A549 treated with Hydrocortisone at 1 μM for 4 hours (cell line): ENCODE measurements around the gene ADAMTS7. TPM values are rescaled to one million over a fixed set of nuclear protein-coding genes. Genes with fewer than 3 reads are reported as not detected.

ENCODE experiments used
- total RNA-seq: library from RNA; stranded (reverse); fragments of 200-300 nt; extraction: Qiagen RNA extraction; gene quantifications from 5 replicates; pipeline ENCODE4 v1.2.3, GENCODE V29; 2022

ADAMTS7 gene, protein sequence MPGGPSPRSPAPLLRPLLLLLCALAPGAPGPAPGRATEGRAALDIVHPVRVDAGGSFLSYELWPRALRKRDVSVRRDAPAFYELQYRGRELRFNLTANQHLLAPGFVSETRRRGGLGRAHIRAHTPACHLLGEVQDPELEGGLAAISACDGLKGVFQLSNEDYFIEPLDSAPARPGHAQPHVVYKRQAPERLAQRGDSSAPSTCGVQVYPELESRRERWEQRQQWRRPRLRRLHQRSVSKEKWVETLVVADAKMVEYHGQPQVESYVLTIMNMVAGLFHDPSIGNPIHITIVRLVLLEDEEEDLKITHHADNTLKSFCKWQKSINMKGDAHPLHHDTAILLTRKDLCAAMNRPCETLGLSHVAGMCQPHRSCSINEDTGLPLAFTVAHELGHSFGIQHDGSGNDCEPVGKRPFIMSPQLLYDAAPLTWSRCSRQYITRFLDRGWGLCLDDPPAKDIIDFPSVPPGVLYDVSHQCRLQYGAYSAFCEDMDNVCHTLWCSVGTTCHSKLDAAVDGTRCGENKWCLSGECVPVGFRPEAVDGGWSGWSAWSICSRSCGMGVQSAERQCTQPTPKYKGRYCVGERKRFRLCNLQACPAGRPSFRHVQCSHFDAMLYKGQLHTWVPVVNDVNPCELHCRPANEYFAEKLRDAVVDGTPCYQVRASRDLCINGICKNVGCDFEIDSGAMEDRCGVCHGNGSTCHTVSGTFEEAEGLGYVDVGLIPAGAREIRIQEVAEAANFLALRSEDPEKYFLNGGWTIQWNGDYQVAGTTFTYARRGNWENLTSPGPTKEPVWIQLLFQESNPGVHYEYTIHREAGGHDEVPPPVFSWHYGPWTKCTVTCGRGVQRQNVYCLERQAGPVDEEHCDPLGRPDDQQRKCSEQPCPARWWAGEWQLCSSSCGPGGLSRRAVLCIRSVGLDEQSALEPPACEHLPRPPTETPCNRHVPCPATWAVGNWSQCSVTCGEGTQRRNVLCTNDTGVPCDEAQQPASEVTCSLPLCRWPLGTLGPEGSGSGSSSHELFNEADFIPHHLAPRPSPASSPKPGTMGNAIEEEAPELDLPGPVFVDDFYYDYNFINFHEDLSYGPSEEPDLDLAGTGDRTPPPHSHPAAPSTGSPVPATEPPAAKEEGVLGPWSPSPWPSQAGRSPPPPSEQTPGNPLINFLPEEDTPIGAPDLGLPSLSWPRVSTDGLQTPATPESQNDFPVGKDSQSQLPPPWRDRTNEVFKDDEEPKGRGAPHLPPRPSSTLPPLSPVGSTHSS (N-terminal part only)
- 7.2 to 11.0 TPM (median 8.4 TPM) in 5 replicates for total RNA-seq

DNA sequence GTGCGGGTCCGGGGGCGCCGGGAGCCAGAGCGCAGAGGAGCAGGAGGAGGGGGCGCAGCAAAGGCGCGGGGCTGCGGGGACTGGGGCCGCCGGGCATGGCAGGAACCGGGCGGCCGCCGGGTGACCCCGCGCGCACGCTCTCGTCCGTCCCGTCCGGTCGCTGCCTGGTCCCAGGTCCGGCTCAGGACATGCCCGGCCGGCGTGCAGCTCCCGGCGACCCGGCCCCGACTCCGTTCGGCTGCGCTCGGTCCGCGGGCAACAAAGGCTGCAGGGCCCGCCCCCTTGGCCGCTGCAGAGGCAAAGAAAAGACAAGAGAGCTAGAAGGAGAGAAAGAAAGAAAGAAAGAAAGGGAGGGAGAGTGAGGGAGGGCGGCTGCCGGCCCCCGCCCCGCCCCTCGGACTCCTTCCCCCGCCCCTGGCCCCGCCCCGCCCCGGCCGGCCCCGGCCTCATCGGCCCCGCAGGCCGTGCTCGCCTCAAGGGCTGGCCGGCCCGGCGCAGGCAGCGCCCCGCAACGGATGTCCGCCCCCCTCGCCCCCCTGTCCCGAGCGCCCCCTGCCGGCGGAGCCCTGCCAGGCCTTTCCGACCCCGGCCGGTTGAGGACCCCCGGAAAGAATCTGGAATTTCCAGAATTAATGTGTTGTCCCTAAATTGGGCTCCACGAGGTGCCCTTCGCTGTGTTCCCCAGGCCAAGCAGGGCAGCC is at the start of gene ADAMTS7:
TSS of gene ADAMTS7 (minus strand) at position 341 of the 701 bp plus-strand sequence. CDS start at position 97, 244 bp downstream.

Other genes starting within 250 kb of the ADAMTS7 start
- gene CHRNA5, start 245.9 kb downstream of the ADAMTS7 start, total RNA-seq, result 29.7 to 34.6 TPM (median 32.5 TPM) in 5 replicates
- gene CHRNA3, start 190.5 kb downstream of the ADAMTS7 start, total RNA-seq, result 0.32 to 0.82 TPM (median 0.36 TPM) in 5 replicates
- 0.75 to 1.4 TPM (median 0.89 TPM) in 5 replicates for gene CHRNB4, start 170.3 kb downstream of the ADAMTS7 start, total RNA-seq
- gene MORF4L1, start 61.4 kb upstream of the ADAMTS7 start, total RNA-seq, result 343 to 671 TPM (median 381 TPM) in 5 replicates
- gene CTSH, start 133.6 kb upstream of the ADAMTS7 start, total RNA-seq, result 41.7 to 45.7 TPM (median 44.2 TPM) in 5 replicates